LNCAP (cell line): ENCODE data around the gene UQCRC1.

Experiments
- TF ChIP-seq, protein P1 (sequence below): fragments of 450-650 bp; IDR thresholded peaks from 2 replicates; pipeline ENCODE4 v1.5.1; 2017; ENCODE audit warnings: mild to moderate bottlenecking

The UQCRC1 gene

DNA sequence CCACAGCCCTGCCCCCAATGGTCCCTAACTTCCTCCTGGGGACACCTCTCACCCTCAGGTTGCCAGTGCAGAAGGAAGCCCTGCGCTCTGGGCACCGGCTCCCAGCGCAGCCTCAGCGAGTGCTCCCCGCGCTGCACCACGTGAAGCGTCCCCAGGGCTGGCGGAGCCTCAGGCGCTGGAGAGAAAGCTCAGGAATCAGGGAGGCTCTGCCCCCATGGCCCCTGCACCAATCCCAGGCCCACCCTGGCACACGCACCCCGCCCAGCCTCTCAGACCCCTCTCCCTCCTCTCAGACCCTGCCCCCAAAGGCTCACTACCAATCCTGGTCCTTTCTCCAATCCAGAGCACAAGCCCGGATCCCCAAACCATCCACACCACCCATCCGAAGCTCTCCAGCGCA is 21.2 kb downstream of the UQCRC1 start:
- TF ChIP-seq, protein P1, sequence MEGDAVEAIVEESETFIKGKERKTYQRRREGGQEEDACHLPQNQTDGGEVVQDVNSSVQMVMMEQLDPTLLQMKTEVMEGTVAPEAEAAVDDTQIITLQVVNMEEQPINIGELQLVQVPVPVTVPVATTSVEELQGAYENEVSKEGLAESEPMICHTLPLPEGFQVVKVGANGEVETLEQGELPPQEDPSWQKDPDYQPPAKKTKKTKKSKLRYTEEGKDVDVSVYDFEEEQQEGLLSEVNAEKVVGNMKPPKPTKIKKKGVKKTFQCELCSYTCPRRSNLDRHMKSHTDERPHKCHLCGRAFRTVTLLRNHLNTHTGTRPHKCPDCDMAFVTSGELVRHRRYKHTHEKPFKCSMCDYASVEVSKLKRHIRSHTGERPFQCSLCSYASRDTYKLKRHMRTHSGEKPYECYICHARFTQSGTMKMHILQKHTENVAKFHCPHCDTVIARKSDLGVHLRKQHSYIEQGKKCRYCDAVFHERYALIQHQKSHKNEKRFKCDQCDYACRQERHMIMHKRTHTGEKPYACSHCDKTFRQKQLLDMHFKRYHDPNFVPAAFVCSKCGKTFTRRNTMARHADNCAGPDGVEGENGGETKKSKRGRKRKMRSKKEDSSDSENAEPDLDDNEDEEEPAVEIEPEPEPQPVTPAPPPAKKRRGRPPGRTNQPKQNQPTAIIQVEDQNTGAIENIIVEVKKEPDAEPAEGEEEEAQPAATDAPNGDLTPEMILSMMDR: no peak

DNA sequence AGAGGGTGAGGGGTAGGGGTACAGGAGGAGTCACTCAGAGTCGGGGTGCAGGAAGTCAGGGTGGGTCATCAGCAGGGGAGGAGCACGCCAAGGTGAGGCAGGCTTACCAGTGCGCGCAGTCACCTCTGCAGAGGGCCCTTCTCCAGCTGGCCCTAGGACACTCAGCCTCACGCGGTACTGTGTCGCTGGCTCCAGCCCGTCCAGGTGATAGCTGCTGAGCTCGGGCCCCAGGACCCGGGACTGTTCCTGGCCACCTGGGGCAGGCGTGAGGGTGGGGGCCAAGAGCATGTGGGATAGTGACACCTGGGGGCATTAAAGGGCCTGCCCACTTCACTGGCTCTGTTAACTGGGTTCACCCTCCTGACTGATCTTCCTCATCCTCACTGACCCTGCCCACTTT is 21.8 kb downstream of the UQCRC1 start:
- TF ChIP-seq, protein P1: no peak

DNA sequence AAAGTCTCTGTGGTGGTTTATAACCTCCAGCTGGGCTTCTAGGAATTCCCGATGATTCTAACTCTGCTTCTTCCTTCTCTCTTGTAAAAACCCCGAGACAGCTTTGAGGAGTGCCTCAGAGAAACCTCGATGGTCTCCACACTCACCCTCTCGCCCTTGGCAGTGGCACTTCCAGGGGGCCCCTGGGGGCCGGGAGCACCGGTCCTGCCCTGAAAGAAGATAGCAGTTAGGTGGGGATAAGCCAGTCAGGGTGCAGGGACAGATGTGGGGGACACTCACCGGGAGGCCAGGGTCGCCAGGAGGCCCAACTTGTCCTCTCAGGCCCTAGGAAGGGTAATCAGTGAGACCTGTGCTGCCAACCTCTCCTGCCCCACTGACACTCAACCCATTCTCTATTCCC is 24.0 kb downstream of the UQCRC1 start:
- TF ChIP-seq, protein P1: no peak

DNA sequence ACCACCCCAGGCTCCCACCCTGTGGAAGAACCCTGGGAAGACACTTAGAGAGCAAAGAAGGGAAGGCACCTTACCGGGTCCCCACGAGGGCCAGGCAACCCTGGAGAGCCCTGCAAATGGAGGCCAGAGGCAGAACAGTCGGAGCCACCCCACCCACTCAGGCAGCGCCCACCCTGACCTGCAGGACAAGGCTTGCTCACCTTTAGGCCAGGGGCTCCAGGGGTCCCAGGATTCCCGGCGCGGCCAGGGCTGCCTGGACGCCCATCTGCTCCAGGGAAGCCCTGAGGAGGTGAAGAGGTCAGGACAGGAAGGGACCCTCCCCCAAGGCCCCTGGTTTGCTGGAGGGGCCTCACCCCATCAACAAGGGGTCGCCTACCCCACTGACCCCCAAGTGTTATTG is 24.6 kb downstream of the UQCRC1 start:
- TF ChIP-seq, protein P1: no peak

DNA sequence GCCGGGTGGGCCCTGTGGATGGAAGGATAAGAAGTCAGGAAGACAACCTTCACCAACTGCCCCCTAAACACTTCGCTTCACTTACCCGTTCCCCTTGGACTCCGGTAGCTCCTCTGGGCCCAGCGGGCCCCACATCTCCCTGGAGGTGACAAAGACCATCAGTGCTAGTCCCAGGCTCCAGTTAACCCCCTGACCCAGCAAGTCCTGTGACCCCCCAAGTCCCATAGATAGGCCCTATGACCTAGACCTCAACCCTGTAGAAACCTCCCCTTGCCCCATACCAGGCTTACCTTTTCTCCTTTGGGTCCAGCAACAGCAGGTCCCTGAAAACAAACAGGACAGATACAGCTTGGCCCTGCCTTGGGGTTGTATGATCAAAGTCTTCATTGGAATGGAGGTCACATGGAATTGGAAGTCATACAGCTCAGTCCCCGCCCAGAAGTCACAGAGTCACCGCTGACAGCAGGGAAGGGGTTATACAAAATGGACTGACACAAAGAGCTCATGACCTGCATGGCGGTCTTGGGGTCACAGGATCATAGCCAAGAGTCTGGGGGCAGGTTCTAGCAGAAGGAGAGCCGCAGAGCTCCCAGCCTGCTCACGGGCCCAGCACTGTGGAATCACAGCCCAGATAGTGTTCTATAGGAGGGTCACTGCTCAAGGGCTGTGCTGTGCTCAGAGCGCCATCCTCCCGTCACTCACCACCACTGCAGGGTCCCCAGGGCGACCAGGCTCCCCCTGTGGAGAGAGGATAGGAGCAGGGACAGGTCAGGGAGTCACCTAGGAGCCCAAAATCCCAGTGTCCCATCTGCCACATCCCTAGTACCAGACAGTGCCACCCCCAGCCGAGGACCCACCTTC is 27.6 kb downstream of the UQCRC1 start:
- TF ChIP-seq, protein P1: no peak

DNA sequence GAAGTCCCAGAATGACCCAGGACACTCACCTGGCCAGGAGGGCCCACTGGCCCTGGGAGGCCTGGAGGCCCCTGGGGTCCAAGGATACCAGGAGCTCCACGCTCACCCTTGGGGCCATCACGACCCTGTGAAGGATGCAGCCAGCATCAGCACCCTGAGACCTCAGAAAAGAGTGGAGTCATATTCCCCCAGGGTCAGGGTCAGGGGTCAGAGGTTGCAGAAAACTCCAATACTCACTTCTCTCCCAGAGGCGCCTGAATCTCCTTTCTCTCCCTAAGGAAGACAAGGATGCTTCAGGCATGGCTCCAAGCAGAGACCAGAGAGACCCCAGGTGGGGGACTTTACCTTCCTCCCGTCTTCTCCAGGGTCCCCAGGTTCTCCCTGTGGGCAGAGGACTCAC is 32.8 kb downstream of the UQCRC1 start:
- TF ChIP-seq, protein P1: no peak

DNA sequence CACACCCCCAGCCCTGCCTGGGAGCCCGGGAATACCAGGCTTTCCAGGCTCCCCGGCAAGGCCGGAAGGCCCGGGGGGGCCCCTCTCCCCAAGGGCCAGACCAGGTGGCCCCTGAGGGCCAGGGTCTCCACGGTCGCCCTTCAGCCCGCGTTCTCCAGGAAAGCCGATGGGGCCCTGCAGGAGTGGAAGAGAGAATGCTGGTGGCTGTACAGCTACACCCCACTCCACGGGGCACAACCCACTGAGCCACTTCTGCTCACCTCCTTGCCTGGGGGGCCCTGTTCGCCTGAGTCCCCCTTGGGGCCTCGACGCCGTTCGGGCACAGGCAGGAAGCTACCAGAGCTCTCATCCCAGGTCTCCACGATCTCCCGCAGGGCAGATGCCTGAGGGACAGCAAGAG is 34.1 kb downstream of the UQCRC1 start:
- TF ChIP-seq, protein P1: no peak
